Uterus (tissue), 4 donors: ENCODE results near the gene FHIT. TPM values are rescaled to one million over a fixed set of nuclear protein-coding genes. Genes with fewer than 3 reads are reported as not detected.

Experiments
- DNase-seq, 2 donors: peaks; one replicate each; pipeline ENCODE4 v3.0.0-alpha.2; 2019 to 2020
- H3K27ac ChIP-seq, 2 donors: fragments of 200-600 bp; sonication (generic); 1 replicate in 1 of 2; 2 replicates in 1 of 2; pipeline ENCODE4 v1.5.1; 2016 to 2018
- H3K27me3 ChIP-seq, 2 donors: fragments of 200-600 bp; sonication (generic); one replicate each; pipeline ENCODE4 v1.5.1; 2018 to 2019; ENCODE audit warnings: control low read depth in 1 of 2
- H3K36me3 ChIP-seq, 2 donors: fragments of 200-600 bp; sonication (generic); one replicate each; pipeline ENCODE4 v1.5.1; 2019; ENCODE audit warnings: control low read depth in 1 of 2
- H3K4me1 ChIP-seq, 2 donors: fragments of 200-600 bp; sonication (generic); one replicate each; pipeline ENCODE4 v1.5.1; 2018 to 2019; ENCODE audit warnings: control low read depth in 1 of 2
- H3K4me3 ChIP-seq, 2 donors: fragments of 200-600 bp; sonication (generic); 1 replicate in 1 of 2; 2 replicates in 1 of 2; pipeline ENCODE4 v1.5.1; 2018 to 2019; ENCODE audit warnings: mild to moderate bottlenecking in 1 of 2
- H3K9me3 ChIP-seq, 2 donors: fragments of 200-600 bp; sonication (generic); one replicate each; pipeline ENCODE4 v1.5.1; 2019; ENCODE audit warnings: control low read depth in 1 of 2
- CTCF ChIP-seq, 4 experiments: fragments of 200-600 bp in 2 of 4; fragments of 450-650 bp in 2 of 4; sonication (generic) in 2 of 4; IDR thresholded peaks; one replicate each; pipeline ENCODE4 v1.5.1; 2016 to 2019; ENCODE audit warnings: antibody characterized with exemption in 4 of 4, mild to moderate bottlenecking in 2 of 4, moderate library complexity in 1 of 4
- POLR2A ChIP-seq, 2 donors: fragments of 450-650 bp; IDR thresholded peaks; one replicate each; pipeline ENCODE4 v1.6.1; 2016; ENCODE audit warnings: antibody characterized with exemption in 2 of 2, mild to moderate bottlenecking in 1 of 2, moderate library complexity in 1 of 2
- intact Hi-C: fragments of 100-400 bp; cut with DNase I; formaldehyde crosslinking; loops from one replicate; pipeline ENCODE4 v1.15.1; 2023; ENCODE audit warnings: low total_unique reads
- total RNA-seq, 4 donors: library from RNA; depleted of rRNA in 3 of 4; stranded (reverse); fragments of >200 nt in 3 of 4; gene quantifications; one replicate each; pipeline versions ENCODE4 v1.1.0 to v1.2.4, GENCODE V29; 2014 to 2023
- donor health status: DM: yes; HTN: yes; CAD: no.

FHIT gene
- total RNA-seq, 4 donors from 2014 or later, result 1.3 to 15.2 (median 7.3) TPM

- Histone ChIP-seq H3K9me3 (no peaks in the 10 kb centered on the region), H3K27ac (no peak overlapping the region), H3K4me3 (no peak overlapping the region), H3K27me3 (no peaks in the 10 kb centered on the region), H3K36me3 (no peaks in the 10 kb centered on the region), H3K4me1 (no peaks in the 10 kb centered on the region)
- intact Hi-C loops, result no loop called here
- TF ChIP-seq CTCF (IDR thresholded peaks at IDR 0.05) (no peak), POLR2A (IDR thresholded peaks at IDR 0.05) (no peak)
- no peak for DNase-seq
Measured at GRCh38 chr3:60716573-60716972, 534.7 kb downstream of the FHIT start.

GRCh38 chr3:60708191-60708975 lies 542.9 kb downstream of the FHIT start:
- Histone ChIP-seq H3K27me3 (no peaks in the 10 kb centered on the region), H3K4me1 (no peaks in the 10 kb centered on the region), H3K9me3 (no peaks in the 10 kb centered on the region), H3K27ac (no peak overlapping the region), H3K4me3 (no peak overlapping the region), H3K36me3 (no peaks in the 10 kb centered on the region)
- TF ChIP-seq CTCF (IDR thresholded peaks at IDR 0.05), result no peak
- no peak for TF ChIP-seq POLR2A (IDR thresholded peaks at IDR 0.05)
- intact Hi-C loops, result no loop called here
- no peak for DNase-seq

- no peak overlapping the region for H3K4me3 ChIP-seq
- H3K9me3 ChIP-seq, result no peaks in the 10 kb centered on the region
- H3K4me1 ChIP-seq, result no peaks in the 10 kb centered on the region
- intact Hi-C loops, result no loop called here
- TF ChIP-seq CTCF (IDR thresholded peaks at IDR 0.05) (no peak), POLR2A (IDR thresholded peaks at IDR 0.05) (no peak)
- DNase-seq, result no peak
- H3K27ac ChIP-seq, result no peak overlapping the region
- no peaks in the 10 kb centered on the region for H3K27me3 ChIP-seq
- H3K36me3 ChIP-seq, result no peaks in the 10 kb centered on the region
Measured at GRCh38 chr3:60707452-60708020, 543.7 kb downstream of the FHIT start.

GRCh38 chr3:60703956-60704736 lies 547.1 kb downstream of the FHIT start:
- H3K9me3 ChIP-seq, result no peaks in the 10 kb centered on the region
- no peaks in the 10 kb centered on the region for H3K27me3 ChIP-seq
- no peak overlapping the region for H3K4me3 ChIP-seq
- TF ChIP-seq CTCF (IDR thresholded peaks at IDR 0.05) (no peak), POLR2A (IDR thresholded peaks at IDR 0.05) (no peak)
- H3K36me3 ChIP-seq, result no peaks in the 10 kb centered on the region
- intact Hi-C loops, result no loop called here
- no peak overlapping the region for H3K27ac ChIP-seq
- DNase-seq, result no peak
- no peaks in the 10 kb centered on the region for H3K4me1 ChIP-seq

- no peak for DNase-seq
- Histone ChIP-seq H3K27me3 (no peaks in the 10 kb centered on the region), H3K36me3 (no peaks in the 10 kb centered on the region), H3K9me3 (no peaks in the 10 kb centered on the region), H3K4me3 (no peak overlapping the region), H3K4me1 (no peaks in the 10 kb centered on the region), H3K27ac (no peak overlapping the region)
- TF ChIP-seq CTCF (IDR thresholded peaks at IDR 0.05) (no peak), POLR2A (IDR thresholded peaks at IDR 0.05) (no peak)
- intact Hi-C loops, result no loop called here
Measured at GRCh38 chr3:60703008-60703407, 548.2 kb downstream of the FHIT start.
